ENCODE data around the gene AGAP5. TPM values are rescaled to one million over a fixed set of nuclear protein-coding genes. Genes with fewer than 3 reads are reported as not detected.

AGAP5 gene
- total and polyA plus RNA-seq, 2 of the 8 experiments (the other 6 are each of a cell fraction or from before 2014, with no cell fraction given) = 5.4 to 6.0 TPM

DNA sequence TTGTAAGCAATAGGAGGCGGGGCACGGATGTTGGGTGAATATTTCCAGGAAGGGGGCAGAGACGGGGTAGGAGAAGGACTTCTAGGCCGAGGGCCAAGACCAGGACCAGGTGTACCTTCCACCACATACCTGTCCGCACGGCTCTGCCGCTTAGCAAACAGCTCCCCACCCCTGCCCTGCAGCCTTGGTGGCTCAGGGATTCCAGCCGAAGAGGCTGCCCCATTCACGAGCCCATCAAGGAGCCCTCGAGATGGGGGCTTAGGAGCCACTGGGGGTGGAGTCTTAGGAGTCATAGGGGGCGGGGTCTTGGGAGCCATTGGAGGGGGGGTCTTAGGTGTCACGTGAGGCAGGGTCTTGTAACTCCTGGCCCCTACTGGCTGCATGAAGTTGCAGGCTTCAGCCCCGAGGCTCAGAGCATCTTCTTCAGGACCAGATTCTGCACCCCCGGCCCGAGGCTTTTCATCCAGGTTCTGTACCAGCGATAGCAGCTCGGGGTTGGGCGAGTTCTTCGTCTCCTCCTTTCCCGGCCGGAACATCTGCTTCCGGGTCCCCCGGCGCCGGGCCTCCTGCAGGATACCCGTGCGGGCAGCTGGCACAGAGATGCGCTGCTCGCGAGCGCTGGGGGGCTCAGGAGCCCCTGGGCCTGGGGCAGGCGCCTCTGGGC is 50.6 kb downstream of the AGAP5 start (continued):
- TF ChIP-seq, protein P1, sequence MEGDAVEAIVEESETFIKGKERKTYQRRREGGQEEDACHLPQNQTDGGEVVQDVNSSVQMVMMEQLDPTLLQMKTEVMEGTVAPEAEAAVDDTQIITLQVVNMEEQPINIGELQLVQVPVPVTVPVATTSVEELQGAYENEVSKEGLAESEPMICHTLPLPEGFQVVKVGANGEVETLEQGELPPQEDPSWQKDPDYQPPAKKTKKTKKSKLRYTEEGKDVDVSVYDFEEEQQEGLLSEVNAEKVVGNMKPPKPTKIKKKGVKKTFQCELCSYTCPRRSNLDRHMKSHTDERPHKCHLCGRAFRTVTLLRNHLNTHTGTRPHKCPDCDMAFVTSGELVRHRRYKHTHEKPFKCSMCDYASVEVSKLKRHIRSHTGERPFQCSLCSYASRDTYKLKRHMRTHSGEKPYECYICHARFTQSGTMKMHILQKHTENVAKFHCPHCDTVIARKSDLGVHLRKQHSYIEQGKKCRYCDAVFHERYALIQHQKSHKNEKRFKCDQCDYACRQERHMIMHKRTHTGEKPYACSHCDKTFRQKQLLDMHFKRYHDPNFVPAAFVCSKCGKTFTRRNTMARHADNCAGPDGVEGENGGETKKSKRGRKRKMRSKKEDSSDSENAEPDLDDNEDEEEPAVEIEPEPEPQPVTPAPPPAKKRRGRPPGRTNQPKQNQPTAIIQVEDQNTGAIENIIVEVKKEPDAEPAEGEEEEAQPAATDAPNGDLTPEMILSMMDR (IDR thresholded peaks at IDR 0.05; ENCODE audit: control extremely low read depth in 1 of 3, insufficient read depth in 1 of 3, low read depth in 1 of 3, low read length in 3 of 3) = peak in 2 of 3 experiments; percentile 10 to 16; a peak in 2 of 4 replicates
- TF ChIP-seq POU5F1 (IDR thresholded peaks at IDR 0.05; ENCODE audit: low read depth, low read length) (no peak), NANOG (IDR thresholded peaks at IDR 0.05; ENCODE audit: insufficient read depth, low read depth, low read length, poor library complexity, severe bottlenecking) (peak; percentile 31), GABPA (IDR thresholded peaks at IDR 0.05; ENCODE audit: borderline replicate concordance, insufficient read depth, low read length) (no peak), HDAC2 (IDR thresholded peaks at IDR 0.05; ENCODE audit: borderline replicate concordance in 1 of 2, low read depth in 2 of 2, low read length in 2 of 2) (peak in 1 of 2 experiments; percentile 60; a peak in 1 of 4 replicates), SIN3A (conservative IDR thresholded peaks at IDR 0.05 in 1 of 2, IDR thresholded peaks at IDR 0.05 in 1 of 2; ENCODE audit: low read depth in 1 of 2, low read length in 2 of 2) (no peak; a peak in 2 of 4 replicates), POLR2AphosphoS5 (IDR thresholded peaks at IDR 0.05; ENCODE audit: low read depth, low read length) (peak; percentile 77), PHF8 (conservative IDR thresholded peaks at IDR 0.05; ENCODE audit: low read depth, low read length) (peak; percentile 68), ASH2L (IDR thresholded peaks at IDR 0.05; ENCODE audit: low read length) (peak; percentile 11)
- TF ChIP-seq, protein P2, sequence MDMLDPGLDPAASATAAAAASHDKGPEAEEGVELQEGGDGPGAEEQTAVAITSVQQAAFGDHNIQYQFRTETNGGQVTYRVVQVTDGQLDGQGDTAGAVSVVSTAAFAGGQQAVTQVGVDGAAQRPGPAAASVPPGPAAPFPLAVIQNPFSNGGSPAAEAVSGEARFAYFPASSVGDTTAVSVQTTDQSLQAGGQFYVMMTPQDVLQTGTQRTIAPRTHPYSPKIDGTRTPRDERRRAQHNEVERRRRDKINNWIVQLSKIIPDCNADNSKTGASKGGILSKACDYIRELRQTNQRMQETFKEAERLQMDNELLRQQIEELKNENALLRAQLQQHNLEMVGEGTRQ (IDR thresholded peaks at IDR 0.05; ENCODE audit: low read length) = peak; percentile 95
- TF ChIP-seq, protein P3, sequence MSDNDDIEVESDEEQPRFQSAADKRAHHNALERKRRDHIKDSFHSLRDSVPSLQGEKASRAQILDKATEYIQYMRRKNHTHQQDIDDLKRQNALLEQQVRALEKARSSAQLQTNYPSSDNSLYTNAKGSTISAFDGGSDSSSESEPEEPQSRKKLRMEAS (IDR thresholded peaks at IDR 0.05) = 0 out of 2 replicates have a peak, but pooled peaks have one; percentile 23
